IPS-18a (cell line): Measurements from ENCODE around the gene PHAF1.

Experiments
- H3K27ac ChIP-seq: one replicate; pipeline ENCODE4 v1.5.1; 2013; ENCODE audit warnings: low read length
- H3K27me3 ChIP-seq: one replicate; pipeline ENCODE4 v1.6.1; 2013; ENCODE audit warnings: mild to moderate bottlenecking, low read length; ENCODE audit not compliant: control insufficient read depth, insufficient read depth
- H3K36me3 ChIP-seq: one replicate; pipeline ENCODE4 v1.6.1; 2013; ENCODE audit warnings: low read depth, low read length; ENCODE audit not compliant: control insufficient read depth
- H3K4me1 ChIP-seq: one replicate; pipeline ENCODE4 v1.6.1; 2013; ENCODE audit warnings: low read depth, low read length; ENCODE audit not compliant: control insufficient read depth
- H3K4me3 ChIP-seq: one replicate; pipeline ENCODE4 v1.5.1; 2013; ENCODE audit warnings: low read length
- H3K9ac ChIP-seq: one replicate; pipeline ENCODE4 v1.6.1; 2013; ENCODE audit warnings: mild to moderate bottlenecking, low read length, moderate library complexity
- H3K9me3 ChIP-seq: one replicate; pipeline ENCODE4 v1.6.1; 2013; ENCODE audit warnings: low read depth, low read length; ENCODE audit not compliant: control insufficient read depth

Gene PHAF1

GRCh38 chr16:67166598-67167168 lies 56.9 kb downstream of the PHAF1 start:
- no peaks in the 10 kb centered on the region for H3K9me3 ChIP-seq
- H3K36me3 ChIP-seq: no peaks in the 10 kb centered on the region
- H3K9ac ChIP-seq: no peak overlapping the region
- peaks cover 97% of the 10 kb centered on the region for H3K27me3 ChIP-seq
- no peak overlapping the region for H3K27ac ChIP-seq
- no peak overlapping the region for H3K4me3 ChIP-seq
- peaks cover 12% of the 10 kb centered on the region for H3K4me1 ChIP-seq

DNA sequence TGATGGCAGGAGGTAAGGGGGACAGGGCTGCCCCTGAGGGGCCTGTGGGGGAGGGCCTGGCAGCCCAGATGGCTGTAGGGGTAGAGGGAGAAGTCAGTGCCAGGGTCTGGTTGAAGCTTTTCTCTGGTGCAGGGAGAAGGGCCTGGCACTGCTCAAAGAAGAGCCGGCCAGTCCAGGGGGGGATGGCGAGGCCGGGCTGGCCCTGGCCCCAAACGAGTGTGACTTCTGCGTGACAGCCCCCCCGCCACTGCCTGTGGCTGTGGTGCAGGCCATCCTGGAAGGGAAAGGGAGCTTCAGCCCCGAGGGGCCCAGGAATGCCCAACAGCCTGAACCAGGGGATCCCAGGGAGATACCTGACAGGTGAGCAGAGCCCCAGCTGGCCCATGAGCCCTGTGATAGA lies 57.8 kb downstream of the PHAF1 start:
- no peaks in the 10 kb centered on the region for H3K9me3 ChIP-seq
- peaks cover 97% of the 10 kb centered on the region for H3K27me3 ChIP-seq
- H3K4me1 ChIP-seq: peaks cover 12% of the 10 kb centered on the region
- no peak overlapping the region for H3K27ac ChIP-seq
- no peak overlapping the region for H3K9ac ChIP-seq
- no peaks in the 10 kb centered on the region for H3K36me3 ChIP-seq
- H3K4me3 ChIP-seq: no peak overlapping the region

DNA sequence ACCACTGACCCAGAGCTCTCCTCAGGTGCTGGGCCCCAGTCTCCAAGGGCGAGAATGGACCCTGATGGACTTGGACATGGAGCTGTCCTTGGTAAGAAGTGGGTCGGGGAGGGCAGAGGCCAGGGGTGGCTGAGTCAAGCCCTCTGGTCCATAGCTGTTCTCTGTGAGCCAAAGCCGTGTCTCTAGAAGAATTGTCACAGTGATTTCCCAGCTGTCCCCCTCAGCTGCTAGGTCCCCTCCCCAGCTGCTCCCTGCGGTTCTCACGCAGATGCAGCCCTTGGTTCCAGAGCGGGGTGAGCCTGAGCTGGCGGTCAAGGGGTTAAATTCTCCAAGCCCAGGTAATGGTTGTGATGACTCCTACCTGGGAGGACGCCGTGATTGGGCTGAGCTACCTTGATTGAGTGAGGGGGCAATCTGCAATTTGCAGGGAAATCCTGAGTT lies 59.3 kb downstream of the PHAF1 start:
- peak overlapping the region; percentile 66 for H3K4me3 ChIP-seq
- H3K27ac ChIP-seq: no peak overlapping the region
- H3K27me3 ChIP-seq: peaks cover 97% of the 10 kb centered on the region
- no peak overlapping the region for H3K9ac ChIP-seq
- no peaks in the 10 kb centered on the region for H3K9me3 ChIP-seq
- peaks cover 19% of the 10 kb centered on the region for H3K4me1 ChIP-seq
- no peaks in the 10 kb centered on the region for H3K36me3 ChIP-seq

DNA sequence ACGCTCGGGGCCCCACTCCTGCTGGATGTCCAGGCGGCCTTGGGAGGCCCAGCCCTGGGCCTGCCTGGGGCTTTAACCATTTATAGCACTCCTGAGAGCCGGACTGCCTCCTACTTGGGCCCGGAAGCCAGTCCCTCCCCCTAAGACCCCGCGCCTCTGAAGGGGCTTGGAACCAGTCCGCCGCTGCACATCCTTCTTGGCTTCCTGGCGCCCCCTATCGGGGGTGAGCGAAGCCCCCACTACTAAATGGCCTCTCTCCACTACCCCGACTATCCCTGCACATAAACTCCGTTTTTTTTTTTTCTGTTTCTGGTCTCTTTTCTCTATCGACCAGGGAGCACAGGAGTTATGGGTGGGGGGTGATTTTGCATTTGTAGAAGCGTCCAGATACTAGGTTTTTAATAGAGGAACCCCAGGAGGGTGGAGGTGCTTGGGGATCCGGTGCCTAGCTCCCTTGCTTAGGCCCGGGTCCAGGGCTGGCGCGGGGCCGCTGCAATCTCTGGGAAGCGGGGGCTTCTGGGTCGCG lies 60.0 kb downstream of the PHAF1 start:
- no peak overlapping the region for H3K27ac ChIP-seq

GRCh38 chr16:67170168-67170948 lies 60.6 kb downstream of the PHAF1 start, which contains the start of gene NOL3:
Gene NOL3, plus strand, starts transcription at chr16:67170538.
- Histone ChIP-seq H3K4me1 (peaks cover 19% of the 10 kb centered on the region), H3K27me3 (peaks cover 97% of the 10 kb centered on the region), H3K36me3 (no peaks in the 10 kb centered on the region), H3K27ac (no peak within 1 kb of the TSS), H3K4me3 (peak within 1 kb of the TSS; percentile 66), H3K9me3 (no peaks in the 10 kb centered on the region), H3K9ac (no peak within 1 kb of the TSS)

More for the DNA sequence above, 60.0 kb downstream of the PHAF1 start:
- peak overlapping the region; percentile 66 for H3K4me3 ChIP-seq
- no peak overlapping the region for H3K9ac ChIP-seq
- H3K36me3 ChIP-seq: no peaks in the 10 kb centered on the region
- H3K27me3 ChIP-seq: peaks cover 97% of the 10 kb centered on the region
- no peaks in the 10 kb centered on the region for H3K9me3 ChIP-seq
- H3K4me1 ChIP-seq: peaks cover 19% of the 10 kb centered on the region

- H3K36me3 ChIP-seq: no peaks in the 10 kb centered on the region
- H3K9ac ChIP-seq: no peak overlapping the region
- H3K9me3 ChIP-seq: no peaks in the 10 kb centered on the region
- H3K27me3 ChIP-seq: peaks cover 97% of the 10 kb centered on the region
- peaks cover 19% of the 10 kb centered on the region for H3K4me1 ChIP-seq
- H3K4me3 ChIP-seq: peak overlapping the region; percentile 40
- H3K27ac ChIP-seq: no peak overlapping the region
Measured at GRCh38 chr16:67170949-67171649, 61.4 kb downstream of the PHAF1 start.

GRCh38 chr16:67173323-67173722 lies 63.6 kb downstream of the PHAF1 start:
- no peak overlapping the region for H3K27ac ChIP-seq
- no peak overlapping the region for H3K9ac ChIP-seq
- H3K4me3 ChIP-seq: peak overlapping the region; percentile 57
- H3K27me3 ChIP-seq: peaks cover 94% of the 10 kb centered on the region
- peaks cover 19% of the 10 kb centered on the region for H3K4me1 ChIP-seq
- no peaks in the 10 kb centered on the region for H3K36me3 ChIP-seq
- H3K9me3 ChIP-seq: no peaks in the 10 kb centered on the region

DNA sequence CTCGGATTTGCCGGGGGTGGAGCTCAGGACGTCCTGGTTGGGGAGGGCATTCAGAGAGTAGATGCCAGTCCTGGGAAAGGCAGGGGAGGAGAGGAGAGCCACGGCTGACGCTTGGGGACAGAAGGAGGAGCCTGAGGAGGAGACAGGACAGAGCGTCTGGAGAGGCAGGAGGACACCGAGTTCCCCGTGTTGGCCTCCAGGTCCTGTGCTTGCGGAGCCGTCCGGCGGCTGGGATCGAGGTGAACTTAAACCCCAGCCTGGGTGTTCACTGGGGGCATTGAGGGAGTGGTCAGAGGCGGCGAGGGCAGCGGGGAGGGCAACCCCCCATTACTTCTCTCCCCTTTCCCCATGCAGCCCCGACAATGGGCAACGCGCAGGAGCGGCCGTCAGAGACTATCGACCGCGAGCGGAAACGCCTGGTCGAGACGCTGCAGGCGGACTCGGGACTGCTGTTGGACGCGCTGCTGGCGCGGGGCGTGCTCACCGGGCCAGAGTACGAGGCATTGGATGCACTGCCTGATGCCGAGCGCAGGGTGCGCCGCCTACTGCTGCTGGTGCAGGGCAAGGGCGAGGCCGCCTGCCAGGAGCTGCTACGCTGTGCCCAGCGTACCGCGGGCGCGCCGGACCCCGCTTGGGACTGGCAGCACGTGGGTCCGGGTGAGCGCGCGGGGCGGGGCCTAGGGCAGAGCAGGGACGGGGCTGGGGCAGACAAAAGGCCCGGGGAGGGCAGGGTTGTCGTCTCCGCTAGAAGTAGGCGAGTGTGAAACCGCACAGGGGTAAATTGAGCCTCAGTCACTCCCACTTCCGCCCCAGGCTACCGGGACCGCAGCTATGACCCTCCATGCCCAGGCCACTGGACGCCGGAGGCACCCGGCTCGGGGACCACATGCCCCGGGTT lies 64.3 kb downstream of the PHAF1 start:
- Histone ChIP-seq H3K9me3 (no peaks in the 10 kb centered on the region), H3K27me3 (peaks cover 93% of the 10 kb centered on the region), H3K36me3 (no peaks in the 10 kb centered on the region), H3K4me1 (peaks cover 17% of the 10 kb centered on the region), H3K4me3 (peak overlapping the region; percentile 57), H3K27ac (no peak overlapping the region), H3K9ac (no peak overlapping the region)

DNA sequence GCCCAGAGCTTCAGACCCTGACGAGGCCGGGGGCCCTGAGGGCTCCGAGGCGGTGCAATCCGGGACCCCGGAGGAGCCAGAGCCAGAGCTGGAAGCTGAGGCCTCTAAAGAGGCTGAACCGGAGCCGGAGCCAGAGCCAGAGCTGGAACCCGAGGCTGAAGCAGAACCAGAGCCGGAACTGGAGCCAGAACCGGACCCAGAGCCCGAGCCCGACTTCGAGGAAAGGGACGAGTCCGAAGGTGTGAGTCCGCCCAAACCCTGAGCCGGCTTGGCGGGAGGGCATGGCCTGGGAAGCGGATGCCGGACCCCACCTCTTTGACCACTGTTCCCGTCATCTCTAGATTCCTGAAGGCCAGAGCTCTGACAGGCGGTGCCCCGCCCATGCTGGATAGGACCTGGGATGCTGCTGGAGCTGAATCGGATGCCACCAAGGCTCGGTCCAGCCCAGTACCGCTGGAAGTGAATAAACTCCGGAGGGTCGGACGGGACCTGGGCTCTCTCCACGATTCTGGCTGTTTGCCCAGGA lies 65.0 kb downstream of the PHAF1 start:
- Histone ChIP-seq H3K9ac (no peak overlapping the region), H3K9me3 (no peaks in the 10 kb centered on the region), H3K27me3 (peaks cover 93% of the 10 kb centered on the region), H3K36me3 (no peaks in the 10 kb centered on the region), H3K4me1 (peaks cover 12% of the 10 kb centered on the region), H3K4me3 (peak overlapping the region; percentile 57), H3K27ac (no peak overlapping the region)

GRCh38 chr16:67176662-67177061 lies 66.9 kb downstream of the PHAF1 start:
- Histone ChIP-seq H3K27me3 (peaks cover 78% of the 10 kb centered on the region), H3K9ac (no peak overlapping the region), H3K9me3 (no peaks in the 10 kb centered on the region), H3K4me3 (no peak overlapping the region), H3K27ac (no peak overlapping the region), H3K36me3 (no peaks in the 10 kb centered on the region), H3K4me1 (peaks cover 7% of the 10 kb centered on the region)
